GM12878 (cell line): ENCODE data around the gene DIP2C. TPM values are rescaled to one million over a fixed set of nuclear protein-coding genes. Genes with fewer than 3 reads are reported as not detected.

Source experiments
- ATAC-seq: fragments of 200-7000 bp; cut with Tn5 transposase; 3 replicates; pipeline ENCODE4 v1.9.1; 2020; ENCODE audit warnings: mild to moderate bottlenecking, moderate library complexity
- BruUV-seq: library from RNA; stranded (reverse); fragments of 400-500 nt; replicated peaks from 2 replicates; lab custom pipeline; 2021; lab: Mats Ljungman, UMichigan
- CTCF ChIA-PET: fragments of 300-600 bp; sonication (Branson Sonifier 250); formaldehyde crosslinking; extraction: SDS; loops from one replicate; lab custom pipeline; 2021; ENCODE audit warnings: inconsistent platforms; lab: Yijun Ruan, JAX
- POLR2A ChIA-PET: fragments of 350-600 bp; formaldehyde crosslinking; extraction: SDS; loops from one replicate; lab custom pipeline; 2021; ENCODE audit warnings: inconsistent platforms; lab: Charles Lee
- RAD21 ChIA-PET: fragments of 300-600 bp; sonication (Branson Sonifier 250); formaldehyde crosslinking; loops from one replicate; lab custom pipeline; 2023; ENCODE audit warnings: antibody characterized with exemption; ENCODE audit not compliant: unreplicated experiment; lab: Charles Lee
- SMC1A ChIA-PET: fragments of 300-600 bp; sonication (Branson Sonifier 250); formaldehyde crosslinking; loops from one replicate; lab custom pipeline; 2023; ENCODE audit not compliant: unreplicated experiment, uncharacterized antibody; lab: Charles Lee
- DNase-seq: peaks from one replicate; pipeline ENCODE4 v3.0.0-alpha.2; 2011; ENCODE audit warnings: low read depth, low spot score
- FAIRE-seq: peaks from 3 replicates; lab custom pipeline; 2011; peaks lifted over from hg19 to GRCh38; lab: Jason Lieb, UNC
- H2AFZ ChIP-seq: 2 replicates; pipeline ENCODE4 v1.6.0; 2011; ENCODE audit warnings: low read depth, low read length, control low read depth; ENCODE audit not compliant: control insufficient read depth
- H3K27ac ChIP-seq: 2 replicates; pipeline ENCODE4 v1.5.1; 2011; ENCODE audit warnings: control low read depth; ENCODE audit not compliant: control insufficient read depth, insufficient read depth
- H3K27me3 ChIP-seq, 2 experiments: replicated peaks in 1 of 2; 2 replicates each; pipeline versions ENCODE4 v1.6.0 to v1.6.1; 2011; ENCODE audit warnings: low read length in 1 of 2; ENCODE audit not compliant: control insufficient read depth in 2 of 2, insufficient read depth in 2 of 2
- H3K36me3 ChIP-seq, 2 experiments: 2 replicates each; pipeline ENCODE4 v1.5.1; 2011; ENCODE audit warnings: low read length in 1 of 2; ENCODE audit not compliant: control insufficient read depth in 2 of 2, insufficient read depth in 2 of 2
- H3K4me1 ChIP-seq: 2 replicates; pipeline ENCODE4 v1.6.1; 2011; ENCODE audit warnings: mild to moderate bottlenecking, low read length, moderate library complexity, mixed read lengths; ENCODE audit not compliant: control insufficient read depth, insufficient read depth
- H3K4me2 ChIP-seq: 2 replicates; pipeline ENCODE4 v1.6.0; 2011; ENCODE audit warnings: control low read depth; ENCODE audit not compliant: control insufficient read depth, insufficient read depth
- H3K4me3 ChIP-seq: fragments of 200-600 bp; sonication (generic); 2 replicates; pipeline ENCODE4 v1.5.1; 2016
- H3K79me2 ChIP-seq: 2 replicates; pipeline ENCODE4 v1.6.0; 2011; ENCODE audit warnings: low read length; ENCODE audit not compliant: control insufficient read depth, insufficient read depth
- H3K9ac ChIP-seq: 2 replicates; pipeline ENCODE4 v1.8.0; 2011; ENCODE audit warnings: low read length, control low read depth, mixed read lengths; ENCODE audit not compliant: control insufficient read depth, insufficient read depth
- H3K9me3 ChIP-seq: replicated peaks from 3 replicates; pipeline ENCODE4 v1.5.1; 2011; ENCODE audit warnings: mild to moderate bottlenecking, low read length; ENCODE audit not compliant: control insufficient read depth, insufficient read depth
- H4K20me1 ChIP-seq: 2 replicates; pipeline ENCODE4 v1.6.0; 2011; ENCODE audit not compliant: control insufficient read depth, insufficient read depth
- BCL11A ChIP-seq: IDR thresholded peaks from 2 replicates; pipeline ENCODE4 v1.6.1; 2011; ENCODE audit warnings: low read depth, low read length
- BRCA1 ChIP-seq: IDR thresholded peaks from 2 replicates; pipeline ENCODE4 v1.6.1; 2011; ENCODE audit warnings: low read depth, low read length, improper control_type of control experiment
- CHD2 ChIP-seq: IDR thresholded peaks from 2 replicates; pipeline ENCODE4 v1.6.1; 2011; ENCODE audit warnings: low read depth, low read length, improper control_type of control experiment, borderline replicate concordance
- JUND ChIP-seq: IDR thresholded peaks from 2 replicates; pipeline ENCODE4 v1.6.1; 2012; ENCODE audit warnings: low read depth, mild to moderate bottlenecking, low read length, improper control_type of control experiment, moderate library complexity
- MYB ChIP-seq: fragments of 150-350 bp; IDR thresholded peaks from 2 replicates; pipeline ENCODE4 v1.6.1; 2014; ENCODE audit warnings: mild to moderate bottlenecking, low read depth, low read length, borderline replicate concordance
- NFYA ChIP-seq: IDR thresholded peaks from 2 replicates; pipeline ENCODE4 v1.6.1; 2011; ENCODE audit warnings: low read depth, mild to moderate bottlenecking, low read length, improper control_type of control experiment, borderline replicate concordance
- NFYB ChIP-seq: IDR thresholded peaks from 2 replicates; pipeline ENCODE4 v1.6.1; 2011; ENCODE audit warnings: low read depth, mild to moderate bottlenecking, low read length, improper control_type of control experiment, moderate library complexity; ENCODE audit not compliant: insufficient read depth
- PKNOX1 ChIP-seq: fragments of 450-650 bp; IDR thresholded peaks from 2 replicates; pipeline ENCODE4 v1.6.1; 2016; ENCODE audit warnings: mild to moderate bottlenecking
- RAD21 ChIP-seq: IDR thresholded peaks from 2 replicates; pipeline ENCODE4 v1.6.1; 2011; ENCODE audit warnings: mild to moderate bottlenecking, low read depth, low read length, moderate library complexity; ENCODE audit not compliant: insufficient read depth
- RUNX3 ChIP-seq: IDR thresholded peaks from 2 replicates; pipeline ENCODE4 v1.6.1; 2012; ENCODE audit warnings: low read length, inconsistent platforms
- SIN3A ChIP-seq: IDR thresholded peaks from 2 replicates; pipeline ENCODE4 v1.6.1; 2012; ENCODE audit warnings: low read depth, low read length, improper control_type of control experiment
- SIX5 ChIP-seq: IDR thresholded peaks from 2 replicates; pipeline ENCODE4 v1.6.1; 2011; ENCODE audit warnings: mild to moderate bottlenecking, low read depth, low read length, moderate library complexity; ENCODE audit not compliant: severe bottlenecking
- SKIL ChIP-seq: fragments of 450-650 bp; IDR thresholded peaks from 2 replicates; pipeline ENCODE4 v1.6.1; 2017; ENCODE audit warnings: mild to moderate bottlenecking, low read depth, inconsistent platforms; ENCODE audit not compliant: poor library complexity, severe bottlenecking
- SMAD1 ChIP-seq: fragments of 450-650 bp; IDR thresholded peaks from 2 replicates; pipeline ENCODE4 v1.6.1; 2018; ENCODE audit warnings: mild to moderate bottlenecking, low read depth; ENCODE audit not compliant: partially characterized antibody
- SMARCA5 ChIP-seq: fragments of 450-650 bp; IDR thresholded peaks from 2 replicates; pipeline ENCODE4 v1.6.1; 2017; ENCODE audit warnings: mild to moderate bottlenecking
- SUPT20H ChIP-seq: IDR thresholded peaks from 2 replicates; pipeline ENCODE4 v1.6.1; 2011; ENCODE audit warnings: low read depth, mild to moderate bottlenecking, low read length, moderate library complexity, borderline replicate concordance; ENCODE audit not compliant: control insufficient read depth
- WGBS: methylation state at CpG from one replicate; pipeline ENCODE4 v1.1.6; 2016; ENCODE audit warnings: low lambda C conversion rate; ENCODE audit not compliant: insufficient replicate concordance, insufficient coverage; ENCODE audit errors: missing lambda C conversion rate; 5-methylcytosine and 5-hydroxymethylcytosine counted together
- in situ Hi-C: fragments of 300-500 bp; cut with MboI; formaldehyde crosslinking; loops from 9 replicates; pipeline ENCODE4 v1.14.3; 2018; ENCODE audit warnings: mixed read lengths
- intact Hi-C: fragments of 100-400 bp; cut with micrococcal nuclease; formaldehyde crosslinking; loops from one replicate; pipeline ENCODE4 v1.14.2; 2022; ENCODE audit not compliant: unreplicated experiment
- polyA plus RNA-seq, 11 experiments: library from polyadenylated mRNA; depleted of rRNA in 4 of 11; unstranded in 6 of 11; stranded (reverse) in 5 of 11; fragments of >200 nt; fragmentation: Nextera tagmentation in 4 of 11; fragmentation: Illumina TruSeq in 1 of 11; extraction: Ambion mirVana in 4 of 11; extraction: Trizol in 1 of 11; gene quantifications; 1 replicate in 1 of 11; 2 replicates in 10 of 11; pipeline versions ENCODE4 v1.2.1 to v1.2.3, GENCODE V29; 2011 to 2016; ENCODE audit warnings: inconsistent platforms in 2 of 11, missing spikeins in 2 of 11, low read depth in 1 of 11
- total RNA-seq, 4 experiments: library from RNA; depleted of rRNA in 3 of 4; stranded (reverse); fragments of >200 nt in 3 of 4; fragmentation: Illumina TruSeq in 1 of 4; extraction: Trizol in 1 of 4; gene quantifications; 2 replicates each; pipeline versions ENCODE4 v1.2.1 to v1.2.3, GENCODE V29; 2013 to 2021
- TF ChIP-seq, protein P1 (sequence below): fragments of 150-350 bp; IDR thresholded peaks from 2 replicates; pipeline ENCODE4 v1.6.1; 2016; ENCODE audit warnings: low read depth, low read length
- TF ChIP-seq, protein P2 (sequence below): IDR thresholded peaks from 2 replicates; pipeline ENCODE4 v1.6.1; 2011; ENCODE audit warnings: mild to moderate bottlenecking, low read depth, low read length, moderate library complexity; ENCODE audit not compliant: insufficient replicate concordance

DIP2C gene
- total and polyA plus RNA-seq, 10 of the 15 experiments (the other 5 are each of a cell fraction or from before 2014, with no cell fraction given), result 0.01 to 0.10 (median 0.06) TPM

GRCh38 chr10:572696-573095 is 116.8 kb downstream of the DIP2C start:
- H4K20me1 ChIP-seq, result no peaks in the 10 kb centered on the region
- peaks cover 0 to 1% of the 10 kb centered on the region in 2 experiments; a peak in 2 of 4 replicates for H3K27me3 ChIP-seq
- FAIRE-seq, result no peak
- no TSS peak for BruUV-seq
- POLR2A ChIA-PET, result no interaction called here
- intact Hi-C loops, result no loop called here
- H3K79me2 ChIP-seq, result no peaks in the 10 kb centered on the region
- no peaks in the 10 kb centered on the region for H3K4me1 ChIP-seq
- CTCF ChIA-PET, result interaction anchor here (0.6 kb wide), 1 partner anchor 195 kb away, joined by 3 read pairs; no protein-coding TSS in a partner anchor
- H3K9me3 ChIP-seq, result peaks cover 3% of the 10 kb centered on the region; the same call in 1 of the 3 replicates
- no peak overlapping the region for H3K4me2 ChIP-seq
- no peak for ATAC-seq
- 63% methylated on average over 12 of the region's 12 CpGs for WGBS
- no peak for DNase-seq
- RAD21 ChIA-PET, result no interaction called here
- SMC1A ChIA-PET, result no interaction called here
- H3K36me3 ChIP-seq, result no peaks in the 10 kb centered on the region
- no peak overlapping the region for H3K9ac ChIP-seq
- no peak overlapping the region for H3K4me3 ChIP-seq
- no peak overlapping the region for H3K27ac ChIP-seq
- in situ Hi-C loops, result no loop called here
- no peak overlapping the region for H2AFZ ChIP-seq
- TF ChIP-seq SIX5 (no peak), SMARCA5 (no peak), BCL11A (no peak), PKNOX1 (no peak), SKIL (no peak), RUNX3 (no peak), SMAD1 (no peak), MYB (no peak), NFYB (no peak), BRCA1 (no peak), NFYA (no peak), RAD21 (no peak), CHD2 (no peak), JUND (no peak), SIN3A (no peak), SUPT20H (no peak)
- TF ChIP-seq, protein P1, sequence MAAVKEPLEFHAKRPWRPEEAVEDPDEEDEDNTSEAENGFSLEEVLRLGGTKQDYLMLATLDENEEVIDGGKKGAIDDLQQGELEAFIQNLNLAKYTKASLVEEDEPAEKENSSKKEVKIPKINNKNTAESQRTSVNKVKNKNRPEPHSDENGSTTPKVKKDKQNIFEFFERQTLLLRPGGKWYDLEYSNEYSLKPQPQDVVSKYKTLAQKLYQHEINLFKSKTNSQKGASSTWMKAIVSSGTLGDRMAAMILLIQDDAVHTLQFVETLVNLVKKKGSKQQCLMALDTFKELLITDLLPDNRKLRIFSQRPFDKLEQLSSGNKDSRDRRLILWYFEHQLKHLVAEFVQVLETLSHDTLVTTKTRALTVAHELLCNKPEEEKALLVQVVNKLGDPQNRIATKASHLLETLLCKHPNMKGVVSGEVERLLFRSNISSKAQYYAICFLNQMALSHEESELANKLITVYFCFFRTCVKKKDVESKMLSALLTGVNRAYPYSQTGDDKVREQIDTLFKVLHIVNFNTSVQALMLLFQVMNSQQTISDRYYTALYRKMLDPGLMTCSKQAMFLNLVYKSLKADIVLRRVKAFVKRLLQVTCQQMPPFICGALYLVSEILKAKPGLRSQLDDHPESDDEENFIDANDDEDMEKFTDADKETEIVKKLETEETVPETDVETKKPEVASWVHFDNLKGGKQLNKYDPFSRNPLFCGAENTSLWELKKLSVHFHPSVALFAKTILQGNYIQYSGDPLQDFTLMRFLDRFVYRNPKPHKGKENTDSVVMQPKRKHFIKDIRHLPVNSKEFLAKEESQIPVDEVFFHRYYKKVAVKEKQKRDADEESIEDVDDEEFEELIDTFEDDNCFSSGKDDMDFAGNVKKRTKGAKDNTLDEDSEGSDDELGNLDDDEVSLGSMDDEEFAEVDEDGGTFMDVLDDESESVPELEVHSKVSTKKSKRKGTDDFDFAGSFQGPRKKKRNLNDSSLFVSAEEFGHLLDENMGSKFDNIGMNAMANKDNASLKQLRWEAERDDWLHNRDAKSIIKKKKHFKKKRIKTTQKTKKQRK, result no peak
- TF ChIP-seq, protein P2, sequence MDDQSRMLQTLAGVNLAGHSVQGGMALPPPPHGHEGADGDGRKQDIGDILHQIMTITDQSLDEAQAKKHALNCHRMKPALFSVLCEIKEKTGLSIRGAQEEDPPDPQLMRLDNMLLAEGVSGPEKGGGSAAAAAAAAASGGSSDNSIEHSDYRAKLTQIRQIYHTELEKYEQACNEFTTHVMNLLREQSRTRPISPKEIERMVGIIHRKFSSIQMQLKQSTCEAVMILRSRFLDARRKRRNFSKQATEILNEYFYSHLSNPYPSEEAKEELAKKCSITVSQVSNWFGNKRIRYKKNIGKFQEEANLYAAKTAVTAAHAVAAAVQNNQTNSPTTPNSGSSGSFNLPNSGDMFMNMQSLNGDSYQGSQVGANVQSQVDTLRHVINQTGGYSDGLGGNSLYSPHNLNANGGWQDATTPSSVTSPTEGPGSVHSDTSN, result no peak
